H9 (cell line): ENCODE data around the gene UMAD1. TPM values are rescaled to one million over a fixed set of nuclear protein-coding genes. Genes with fewer than 3 reads are reported as not detected.

Source experiments
- DNase-seq: peaks from one replicate; pipeline ENCODE4 v3.0.0-alpha.2; 2017
- H2AFZ ChIP-seq: one replicate; pipeline ENCODE4 v1.6.1; 2013; ENCODE audit warnings: mild to moderate bottlenecking, low read length, control low read depth, moderate library complexity
- H2AK5ac ChIP-seq: 2 replicates; pipeline ENCODE4 v1.6.1; 2013; ENCODE audit warnings: low read length, control low read depth, mixed read lengths; ENCODE audit not compliant: insufficient read length
- H2BK120ac ChIP-seq: one replicate; pipeline ENCODE4 v1.6.1; 2013; ENCODE audit warnings: low read depth, mild to moderate bottlenecking, low read length, control low read depth, inconsistent platforms; ENCODE audit not compliant: poor library complexity, severe bottlenecking
- H2BK12ac ChIP-seq: 2 replicates; pipeline ENCODE4 v1.6.1; 2013; ENCODE audit warnings: low read length, control low read depth, mixed read lengths, low read depth; ENCODE audit not compliant: insufficient read length
- H2BK15ac ChIP-seq: 2 replicates; pipeline ENCODE4 v1.6.1; 2013; ENCODE audit warnings: low read depth, low read length, control low read depth
- H2BK20ac ChIP-seq: one replicate; pipeline ENCODE4 v1.6.1; 2013; ENCODE audit warnings: low read depth, mild to moderate bottlenecking, low read length, control low read depth, inconsistent platforms; ENCODE audit not compliant: poor library complexity, severe bottlenecking
- H2BK5ac ChIP-seq: 2 replicates; pipeline ENCODE4 v1.6.1; 2013; ENCODE audit warnings: low read length, control low read depth, mixed read lengths; ENCODE audit not compliant: insufficient read length
- H3K14ac ChIP-seq: 2 replicates; pipeline ENCODE4 v1.6.1; 2013; ENCODE audit warnings: low read length, control low read depth; ENCODE audit not compliant: insufficient read depth
- H3K18ac ChIP-seq: 2 replicates; pipeline ENCODE4 v1.6.1; 2013; ENCODE audit warnings: low read depth, mild to moderate bottlenecking, mixed read lengths, low read length, control low read depth; ENCODE audit not compliant: insufficient read length
- H3K23ac ChIP-seq: 2 replicates; pipeline ENCODE4 v1.6.1; 2013; ENCODE audit warnings: low read length, control low read depth, mixed read lengths, low read depth; ENCODE audit not compliant: insufficient read length
- H3K23me2 ChIP-seq: 2 replicates; pipeline ENCODE4 v1.6.1; 2013; ENCODE audit warnings: low read depth, mild to moderate bottlenecking, mixed read lengths, low read length, control low read depth; ENCODE audit not compliant: insufficient read length, poor library complexity, severe bottlenecking
- H3K27ac ChIP-seq: 2 replicates; pipeline ENCODE4 v1.5.1; 2013; ENCODE audit warnings: low read length, control low read depth, mixed read lengths, low read depth; ENCODE audit not compliant: insufficient read length
- H3K27me3 ChIP-seq: 2 replicates; pipeline ENCODE4 v1.6.1; 2013; ENCODE audit warnings: low read length, control low read depth, inconsistent platforms; ENCODE audit not compliant: insufficient read depth
- H3K4ac ChIP-seq: 2 replicates; pipeline ENCODE4 v1.6.1; 2013; ENCODE audit warnings: low read depth, mild to moderate bottlenecking, control low read depth, inconsistent platforms, low read length, moderate library complexity
- H3K4me1 ChIP-seq: 2 replicates; pipeline ENCODE4 v1.6.1; 2013; ENCODE audit warnings: low read length, control low read depth, inconsistent platforms; ENCODE audit not compliant: insufficient read depth
- H3K4me2 ChIP-seq: 2 replicates; pipeline ENCODE4 v1.6.1; 2013; ENCODE audit warnings: low read length, control low read depth, mixed read lengths; ENCODE audit not compliant: insufficient read length, insufficient read depth
- H3K56ac ChIP-seq: 2 replicates; pipeline ENCODE4 v1.6.1; 2013; ENCODE audit warnings: low read depth, mild to moderate bottlenecking, mixed read lengths, low read length, control low read depth; ENCODE audit not compliant: insufficient read length
- H3K79me1 ChIP-seq: 2 replicates; pipeline ENCODE4 v1.6.1; 2013; ENCODE audit warnings: low read depth, mild to moderate bottlenecking, moderate library complexity, low read length, control low read depth, inconsistent platforms; ENCODE audit not compliant: insufficient read depth, poor library complexity, severe bottlenecking
- H3K79me2 ChIP-seq: 2 replicates; pipeline ENCODE4 v1.6.1; 2013; ENCODE audit warnings: low read length, control low read depth, inconsistent platforms; ENCODE audit not compliant: insufficient read depth
- H3K9ac ChIP-seq: 2 replicates; pipeline ENCODE4 v1.6.1; 2013; ENCODE audit warnings: low read length, control low read depth, mixed read lengths; ENCODE audit not compliant: insufficient read length; ENCODE audit errors: extremely low read depth
- H3K9me3 ChIP-seq: one replicate; pipeline ENCODE4 v1.6.1; 2013; ENCODE audit warnings: low read depth, low read length, inconsistent platforms; ENCODE audit not compliant: control insufficient read depth
- H3T11ph ChIP-seq: one replicate; pipeline ENCODE4 v1.6.1; 2013; ENCODE audit warnings: mild to moderate bottlenecking, low read length, control low read depth, inconsistent platforms
- H4K20me1 ChIP-seq: one replicate; pipeline ENCODE4 v1.6.1; 2013; ENCODE audit not compliant: control insufficient read depth, insufficient read length, insufficient read depth
- H4K5ac ChIP-seq: 2 replicates; pipeline ENCODE4 v1.6.1; 2013; ENCODE audit warnings: low read depth, mild to moderate bottlenecking, mixed read lengths, low read length, control low read depth; ENCODE audit not compliant: insufficient read length
- H4K8ac ChIP-seq: replicated peaks from 2 replicates; pipeline ENCODE4 v1.6.1; 2013; ENCODE audit warnings: low read length, control low read depth, mixed read lengths, low read depth; ENCODE audit not compliant: insufficient read length
- H4K91ac ChIP-seq: 2 replicates; pipeline ENCODE4 v1.6.1; 2013; ENCODE audit warnings: low read depth, mild to moderate bottlenecking, moderate library complexity, mixed read lengths, low read length, control low read depth; ENCODE audit not compliant: insufficient read length
- H3K27ac Mint-ChIP-seq, 3 experiments: 2 replicates in 2 of 3; 3 replicates in 1 of 3; pipeline ENCODE4 v1.8.0; 2020 to 2021; ENCODE audit warnings: mixed read lengths in 3 of 3, mild to moderate bottlenecking in 1 of 3, moderate library complexity in 1 of 3
- H3K27me3 Mint-ChIP-seq: 2 replicates; pipeline ENCODE4 v1.8.0; 2021; ENCODE audit warnings: low read depth, mild to moderate bottlenecking, moderate library complexity, mixed read lengths
- H3K36me3 Mint-ChIP-seq, 3 experiments: 2 replicates in 2 of 3; 3 replicates in 1 of 3; pipeline ENCODE4 v1.8.0; 2020 to 2021; ENCODE audit warnings: low read depth in 3 of 3, mixed read lengths in 3 of 3; ENCODE audit not compliant: insufficient read depth in 1 of 3
- H3K4me1 Mint-ChIP-seq, 2 experiments: 2 replicates each; pipeline ENCODE4 v1.8.0; 2020; ENCODE audit warnings: mixed read lengths in 2 of 2
- H3K4me3 Mint-ChIP-seq, 2 experiments: 2 replicates in 1 of 2; 3 replicates in 1 of 2; pipeline ENCODE4 v1.8.0; 2020 to 2021; ENCODE audit warnings: mild to moderate bottlenecking in 2 of 2, mixed read lengths in 2 of 2, moderate library complexity in 1 of 2
- H3K9me3 Mint-ChIP-seq, 2 experiments: 2 replicates in 1 of 2; 3 replicates in 1 of 2; pipeline ENCODE4 v1.8.0; 2020; ENCODE audit warnings: mild to moderate bottlenecking in 2 of 2, mixed read lengths in 2 of 2, moderate library complexity in 1 of 2
- WGBS: extraction: QIAGEN DNeasy Blood & Tissue Kit; methylation state at CpG from one replicate; pipeline ENCODE4 v1.1.7; 2013; ENCODE audit warnings: missing lambda C conversion rate, low lambda C conversion rate, mixed read lengths; ENCODE audit not compliant: insufficient read length; ENCODE audit errors: extremely low coverage; 5-methylcytosine and 5-hydroxymethylcytosine counted together
- total RNA-seq: library from RNA; stranded (reverse); gene quantifications from 2 replicates; pipeline ENCODE4 v1.2.1, GENCODE V29; 2021
- TF ChIP-seq, protein P1 (sequence below): fragments of 200-600 bp; sonication (generic); conservative IDR thresholded peaks from 3 replicates; pipeline ENCODE4 v1.8.0; 2021; ENCODE audit warnings: antibody characterized with exemption, mild to moderate bottlenecking

UMAD1 gene
- total RNA-seq, 1 experiment from 2014 or later = 8.9 TPM

GRCh38 chr7:7618410-7618809 is 22.1 kb upstream of the UMAD1 start:
- no peak overlapping the region; a peak in 1 of 7 replicates for H3K27ac Mint-ChIP-seq
- no peaks in the 10 kb centered on the region for H3K9me3 Mint-ChIP-seq
- no peaks in the 10 kb centered on the region for H3K27me3 Mint-ChIP-seq
- H4K20me1 ChIP-seq = no peaks in the 10 kb centered on the region
- H3K23me2 ChIP-seq = no peaks in the 10 kb centered on the region
- no peak overlapping the region for H2BK15ac ChIP-seq
- H4K91ac ChIP-seq = no peak overlapping the region
- no peak overlapping the region for H2AK5ac ChIP-seq
- H2BK120ac ChIP-seq = no peak overlapping the region
- H3K4ac ChIP-seq = no peak overlapping the region
- H3K56ac ChIP-seq = no peak overlapping the region
- no peak overlapping the region for H2BK12ac ChIP-seq
- H3K18ac ChIP-seq = no peak overlapping the region
- no peak overlapping the region for H2BK20ac ChIP-seq
- no peak overlapping the region for H3K9ac ChIP-seq
- H3T11ph ChIP-seq = no peak overlapping the region
- no peak overlapping the region for H2BK5ac ChIP-seq
- DNase-seq = no peak
- no peaks in the 10 kb centered on the region for H3K79me1 ChIP-seq
- no CpG with 5 or more reads among the region's 1 CpG for WGBS
- no peak overlapping the region for H3K23ac ChIP-seq
- no peak overlapping the region for H3K14ac ChIP-seq
- no peaks in the 10 kb centered on the region for H3K9me3 ChIP-seq
- TF ChIP-seq, protein P1, sequence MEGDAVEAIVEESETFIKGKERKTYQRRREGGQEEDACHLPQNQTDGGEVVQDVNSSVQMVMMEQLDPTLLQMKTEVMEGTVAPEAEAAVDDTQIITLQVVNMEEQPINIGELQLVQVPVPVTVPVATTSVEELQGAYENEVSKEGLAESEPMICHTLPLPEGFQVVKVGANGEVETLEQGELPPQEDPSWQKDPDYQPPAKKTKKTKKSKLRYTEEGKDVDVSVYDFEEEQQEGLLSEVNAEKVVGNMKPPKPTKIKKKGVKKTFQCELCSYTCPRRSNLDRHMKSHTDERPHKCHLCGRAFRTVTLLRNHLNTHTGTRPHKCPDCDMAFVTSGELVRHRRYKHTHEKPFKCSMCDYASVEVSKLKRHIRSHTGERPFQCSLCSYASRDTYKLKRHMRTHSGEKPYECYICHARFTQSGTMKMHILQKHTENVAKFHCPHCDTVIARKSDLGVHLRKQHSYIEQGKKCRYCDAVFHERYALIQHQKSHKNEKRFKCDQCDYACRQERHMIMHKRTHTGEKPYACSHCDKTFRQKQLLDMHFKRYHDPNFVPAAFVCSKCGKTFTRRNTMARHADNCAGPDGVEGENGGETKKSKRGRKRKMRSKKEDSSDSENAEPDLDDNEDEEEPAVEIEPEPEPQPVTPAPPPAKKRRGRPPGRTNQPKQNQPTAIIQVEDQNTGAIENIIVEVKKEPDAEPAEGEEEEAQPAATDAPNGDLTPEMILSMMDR = no peak
- H3K4me1 ChIP-seq = no peaks in the 10 kb centered on the region
- H3K4me2 ChIP-seq = no peak overlapping the region
- H3K36me3 Mint-ChIP-seq = no peaks in the 10 kb centered on the region
- no peak overlapping the region for H4K8ac ChIP-seq
- H3K27ac ChIP-seq = no peak overlapping the region
- no peak overlapping the region for H3K4me3 Mint-ChIP-seq
- peaks cover 0 to 4% of the 10 kb centered on the region in 2 experiments; a peak in 1 of 4 replicates for H3K4me1 Mint-ChIP-seq
- H4K5ac ChIP-seq = no peak overlapping the region
- no peaks in the 10 kb centered on the region for H3K27me3 ChIP-seq
- H2AFZ ChIP-seq = no peak overlapping the region
- H3K79me2 ChIP-seq = no peaks in the 10 kb centered on the region
